ENCODE data around the gene ATF6B.

- TF ChIP-seq EP300 (IDR thresholded peaks at IDR 0.05) (no peak), POLR2A (IDR thresholded peaks at IDR 0.05) (no peak), CTCF (IDR thresholded peaks at IDR 0.05) (no peak)
Measured at GRCh38 chr6:32089082-32089828, 38.8 kb downstream of the ATF6B start.
